HepG2 (cell line): ENCODE results near the gene FBP2. TPM values are rescaled to one million over a fixed set of nuclear protein-coding genes. Genes with fewer than 3 reads are reported as not detected.

Source experiments
- ATAC-seq: fragments of 200-7000 bp; cut with Tn5 transposase; 3 replicates; pipeline ENCODE4 v1.9.1; 2020; ENCODE audit warnings: mild to moderate bottlenecking, moderate library complexity
- BruUV-seq: library from RNA; stranded (reverse); fragments of 400-500 nt; replicated peaks from 2 replicates; lab custom pipeline; 2021; lab: Mats Ljungman, UMichigan
- CTCF ChIA-PET: fragments of 300-600 bp; formaldehyde crosslinking; extraction: SDS; loops from one replicate; lab custom pipeline; 2021; ENCODE audit warnings: low total read pairs, inconsistent platforms, low intra/inter-chr PET ratio; lab: Yijun Ruan, JAX
- POLR2A ChIA-PET: fragments of 350-600 bp; sonication (Branson Sonifier 250); formaldehyde crosslinking; loops from one replicate; lab custom pipeline; 2020; ENCODE audit warnings: antibody characterized with exemption, inconsistent platforms; lab: Yijun Ruan, JAX
- DNase-seq: peaks from one replicate; pipeline ENCODE4 v3.0.0-alpha.2; 2015; ENCODE audit warnings: low spot score
- FAIRE-seq: peaks from 3 replicates; lab custom pipeline; 2011; peaks lifted over from hg19 to GRCh38; lab: Jason Lieb, UNC
- H2AFZ ChIP-seq: one replicate; pipeline ENCODE4 v1.6.1; 2011; ENCODE audit warnings: low read length, inconsistent platforms
- H3K27ac ChIP-seq: fragments of 300-600 bp; 3 replicates; pipeline ENCODE4 v1.8.0; 2011; ENCODE audit warnings: mixed run types, mild to moderate bottlenecking, mixed read lengths, low read length, inconsistent platforms; ENCODE audit not compliant: insufficient read depth; ENCODE audit errors: extremely low read length
- H3K27me3 ChIP-seq, 2 experiments: fragments of 200-600 bp in 1 of 2; 2 replicates in 1 of 2; 3 replicates in 1 of 2; pipeline versions ENCODE4 v1.6.0 to v1.8.0; 2011; ENCODE audit warnings: low read length in 2 of 2, mild to moderate bottlenecking in 2 of 2, moderate library complexity in 2 of 2, inconsistent platforms in 1 of 2; ENCODE audit not compliant: insufficient read depth in 2 of 2, control insufficient read depth in 1 of 2
- H3K36me3 ChIP-seq, 2 experiments: fragments of 200-600 bp in 1 of 2; replicated peaks in 1 of 2; 2 replicates in 1 of 2; 3 replicates in 1 of 2; pipeline versions ENCODE4 v1.5.1 to v1.8.0; 2011; ENCODE audit warnings: low read length in 2 of 2, inconsistent platforms in 1 of 2; ENCODE audit not compliant: insufficient read depth in 2 of 2, control insufficient read depth in 1 of 2
- H3K4me1 ChIP-seq: 2 replicates; pipeline ENCODE4 v1.5.1; 2012; ENCODE audit warnings: low read length, inconsistent platforms; ENCODE audit not compliant: insufficient read depth
- H3K4me2 ChIP-seq: 2 replicates; pipeline ENCODE4 v1.6.0; 2011; ENCODE audit warnings: low read depth, low read length, inconsistent platforms
- H3K4me3 ChIP-seq, 3 experiments: fragments of 200-600 bp in 1 of 3; sonication (generic), shearing (Covaris generic) in 1 of 3; replicated peaks in 1 of 3; 2 replicates each; pipeline ENCODE4 v1.5.1; 2011 to 2016; ENCODE audit warnings: low read length in 3 of 3, inconsistent platforms in 2 of 3, low read depth in 2 of 3, mild to moderate bottlenecking in 2 of 3, control low read depth in 1 of 3, mixed read lengths in 1 of 3; ENCODE audit not compliant: insufficient read depth in 1 of 3
- H3K79me2 ChIP-seq: one replicate; pipeline ENCODE4 v1.6.1; 2011; ENCODE audit warnings: low read length, inconsistent platforms; ENCODE audit not compliant: insufficient read depth
- H3K9ac ChIP-seq: 2 replicates; pipeline ENCODE4 v1.6.0; 2011; ENCODE audit warnings: mild to moderate bottlenecking, low read depth, low read length, inconsistent platforms; ENCODE audit not compliant: insufficient read depth
- H3K9me3 ChIP-seq: 2 replicates; pipeline ENCODE4 v1.5.1; 2012; ENCODE audit warnings: mild to moderate bottlenecking, low read length
- H4K20me1 ChIP-seq: 2 replicates; pipeline ENCODE4 v1.6.0; 2011; ENCODE audit warnings: inconsistent platforms, mild to moderate bottlenecking, low read length, moderate library complexity; ENCODE audit not compliant: insufficient read depth
- ATF7-NPFF ChIP-seq: sonication (generic); formaldehyde crosslinking; IDR thresholded peaks from 2 replicates; pipeline ENCODE4 v1.8.1; 2023; ENCODE audit warnings: mild to moderate bottlenecking, low read depth, missing genetic modification reagents, moderate library complexity
- CBFB ChIP-seq: sonication (generic); formaldehyde crosslinking; IDR thresholded peaks from 2 replicates; pipeline ENCODE4 v1.4.0; 2020; ENCODE audit warnings: missing genetic modification reagents
- ESRRA ChIP-seq: sonication (generic); formaldehyde crosslinking; IDR thresholded peaks from 2 replicates; pipeline ENCODE4 v1.5.1; 2020; ENCODE audit warnings: mild to moderate bottlenecking, low read depth, missing genetic modification reagents
- JUN ChIP-seq: sonication (generic); formaldehyde crosslinking; IDR thresholded peaks from 2 replicates; pipeline ENCODE4 v1.4.0; 2020; ENCODE audit warnings: mild to moderate bottlenecking, missing genetic modification reagents
- KDM5A ChIP-seq: fragments of 200-600 bp; sonication (generic); IDR thresholded peaks from 2 replicates; pipeline ENCODE4 v1.7.0; 2018; ENCODE audit warnings: antibody characterized with exemption, mild to moderate bottlenecking, low read length, borderline replicate concordance
- KDM5B ChIP-seq: sonication (generic); formaldehyde crosslinking; IDR thresholded peaks from 2 replicates; pipeline ENCODE4 v1.4.0; 2020; ENCODE audit warnings: missing genetic modification reagents, mild to moderate bottlenecking, borderline replicate concordance
- PHF8 ChIP-seq: sonication (generic); formaldehyde crosslinking; IDR thresholded peaks from 2 replicates; pipeline ENCODE4 v1.5.0; 2020; ENCODE audit warnings: missing genetic modification reagents
- POLR2A ChIP-seq, 2 experiments: IDR thresholded peaks; 2 replicates each; pipeline ENCODE4 v1.6.1; 2011; ENCODE audit warnings: low read depth in 2 of 2, low read length in 2 of 2, mild to moderate bottlenecking in 1 of 2, moderate library complexity in 1 of 2; ENCODE audit not compliant: insufficient read depth in 1 of 2
- RAD21 ChIP-seq: fragments of 450-650 bp; formaldehyde crosslinking; IDR thresholded peaks from 2 replicates; pipeline ENCODE4 v1.5.0; 2020; ENCODE audit warnings: mild to moderate bottlenecking
- RXRB ChIP-seq: IDR thresholded peaks from 2 replicates; pipeline ENCODE4 v1.6.1; 2016; ENCODE audit warnings: borderline replicate concordance, missing genetic modification reagents, missing compliant biosample characterization
- SALL1 ChIP-seq: sonication (generic); formaldehyde crosslinking; IDR thresholded peaks from 2 replicates; pipeline ENCODE4 v1.8.0; 2022; ENCODE audit warnings: mild to moderate bottlenecking, missing genetic modification reagents
- SOX6 ChIP-seq, 2 experiments: fragments of 450-650 bp in 1 of 2; sonication (generic) in 1 of 2; formaldehyde crosslinking in 1 of 2; IDR thresholded peaks; 2 replicates each; pipeline versions ENCODE4 v1.4.0 to v1.6.1; 2017 to 2020; ENCODE audit warnings: antibody characterized with exemption in 1 of 2, mild to moderate bottlenecking in 1 of 2, missing genetic modification reagents in 1 of 2
- SP4 ChIP-seq: sonication (generic); formaldehyde crosslinking; IDR thresholded peaks from 2 replicates; pipeline ENCODE4 v1.8.1; 2023; ENCODE audit warnings: mild to moderate bottlenecking, missing genetic modification reagents
- TEAD3 ChIP-seq: optimal IDR thresholded peaks from 2 replicates; pipeline ENCODE3; 2016; ENCODE audit warnings: borderline replicate concordance
- ZFX ChIP-seq: sonication (generic); formaldehyde crosslinking; IDR thresholded peaks from 2 replicates; pipeline ENCODE4 v1.4.0; 2020; ENCODE audit warnings: mild to moderate bottlenecking, low read depth, missing genetic modification reagents, moderate library complexity
- ZFY ChIP-seq: sonication (generic); formaldehyde crosslinking; IDR thresholded peaks from 2 replicates; pipeline ENCODE4 v1.4.0; 2020; ENCODE audit warnings: missing genetic modification reagents
- ZKSCAN1 ChIP-seq: fragments of 150-350 bp; IDR thresholded peaks from 2 replicates; pipeline ENCODE4 v1.6.1; 2014; ENCODE audit warnings: low read length
- ZNF256 ChIP-seq: sonication (generic); formaldehyde crosslinking; conservative IDR thresholded peaks from 2 replicates; pipeline ENCODE4 v1.4.0; 2020; ENCODE audit warnings: missing genetic modification reagents
- ZNF292 ChIP-seq: sonication (generic); formaldehyde crosslinking; IDR thresholded peaks from 2 replicates; pipeline ENCODE4 v1.8.1; 2022; ENCODE audit warnings: mild to moderate bottlenecking, low read depth, missing genetic modification reagents, borderline replicate concordance
- ZNF564 ChIP-seq: sonication (generic); formaldehyde crosslinking; IDR thresholded peaks from 2 replicates; pipeline ENCODE4 v1.8.1; 2023; ENCODE audit warnings: mild to moderate bottlenecking, missing genetic modification reagents
- ZNF614 ChIP-seq: IDR thresholded peaks from 2 replicates; pipeline ENCODE4 v1.6.1; 2018; ENCODE audit warnings: missing biosample characterization, missing genetic modification reagents, inconsistent platforms, borderline replicate concordance
- ZNF839 ChIP-seq: sonication (generic); formaldehyde crosslinking; IDR thresholded peaks from 2 replicates; pipeline ENCODE4 v1.4.0; 2020; ENCODE audit warnings: missing genetic modification reagents, mild to moderate bottlenecking, borderline replicate concordance
- WGBS: methylation state at CpG from one replicate; pipeline ENCODE4 v1.1.6; 2017; ENCODE audit warnings: low lambda C conversion rate; 5-methylcytosine and 5-hydroxymethylcytosine counted together
- in situ Hi-C: cut with HindIII; loops from 2 replicates; pipeline ENCODE4 v1.10.0; 2017; ENCODE audit warnings: low pct_unique_long_range_greater_than_20kb; ENCODE audit not compliant: extremely low pct_ligation_motif_present
- intact Hi-C: fragments of 100-400 bp; cut with micrococcal nuclease; formaldehyde crosslinking; loops from one replicate; pipeline ENCODE4 v1.10.0; 2022; ENCODE audit not compliant: unreplicated experiment
- polyA plus RNA-seq, 8 experiments: library from polyadenylated mRNA; depleted of rRNA in 3 of 8; stranded (reverse) in 7 of 8; unstranded in 1 of 8; fragments of >200 nt; fragmentation: Illumina TruSeq in 4 of 8; extraction: Trizol in 4 of 8; gene quantifications; 2 replicates each; pipeline versions ENCODE4 v1.2.1 to v1.2.3, GENCODE V29; 2011 to 2016; ENCODE audit warnings: low read depth in 4 of 8, missing spikeins in 1 of 8, mixed read lengths in 1 of 8; ENCODE audit not compliant: insufficient read depth in 1 of 8
- total RNA-seq, 5 experiments: library from RNA; depleted of rRNA; stranded (reverse); fragments of >200 nt; fragmentation: Illumina TruSeq; extraction: Trizol; gene quantifications; 2 replicates each; pipeline ENCODE4 v1.2.3, GENCODE V29; 2016; ENCODE audit warnings: low read depth in 1 of 5
- TF ChIP-seq, protein P1 (sequence below): sonication (generic); formaldehyde crosslinking; IDR thresholded peaks from 2 replicates; pipeline ENCODE4 v1.5.0; 2020; ENCODE audit warnings: mild to moderate bottlenecking, missing genetic modification reagents, moderate library complexity

FBP2 gene
- total and polyA plus RNA-seq, 2 of the 13 experiments (the other 11 are each of a cell fraction or from before 2014, with no cell fraction given), result not detected

- peak; percentile 49 for FAIRE-seq
- no peaks in the 10 kb centered on the region; a peak in 1 of 5 replicates for H3K27me3 ChIP-seq
- BruUV-seq, result no TSS peak
- H3K4me1 ChIP-seq, result peaks cover 29% of the 10 kb centered on the region
- peak overlapping the region; percentile 85 for H3K4me2 ChIP-seq
- H3K79me2 ChIP-seq, result peaks cover 11% of the 10 kb centered on the region
- 83% methylated on average over 7 of the region's 29 CpGs for WGBS
- POLR2A ChIA-PET, result interaction anchor here (1.2 to 2.8 kb wide), 4 partner anchors 50 to 114 kb away, joined by 3 to 37 read pairs (median 4); no protein-coding TSS in a partner anchor
- intact Hi-C loops, result no loop called here
- H3K9me3 ChIP-seq, result no peaks in the 10 kb centered on the region
- peak; percentile 80 for DNase-seq
- peak; percentile 85 for ATAC-seq
- no peak overlapping the region for H2AFZ ChIP-seq
- peak overlapping the region; percentile 75 to 89 (median 79) for H3K4me3 ChIP-seq
- H4K20me1 ChIP-seq, result peaks cover 3% of the 10 kb centered on the region; the same call in 1 of the 2 replicates
- in situ Hi-C loops, result no loop called here
- H3K36me3 ChIP-seq, result peaks cover 1 to 11% of the 10 kb centered on the region in 2 experiments; a peak in 2 of 5 replicates
- CTCF ChIA-PET, result interaction anchor here (1.4 to 1.7 kb wide), 2 partner anchors 50 to 70 kb away, joined by 7 to 17 read pairs; no protein-coding TSS in a partner anchor
- peak overlapping the region; percentile 86 for H3K9ac ChIP-seq
- peak overlapping the region; percentile 53 for H3K27ac ChIP-seq
- TF ChIP-seq ZKSCAN1, result no peak
- peak; percentile 73; the same call in 1 of the 2 replicates for TF ChIP-seq ZNF292
- TF ChIP-seq ZFX (CRISPR knock-in tag), result peak; percentile 61; the same call in 1 of the 2 replicates
- TF ChIP-seq ESRRA (CRISPR knock-in tag), result no peak
- TF ChIP-seq CBFB (CRISPR knock-in tag), result 0 out of 2 replicates have a peak, but pooled peaks have one; percentile 23
- TF ChIP-seq SOX6 (IDR thresholded peaks at IDR 0.05), result no peak
- no peak for TF ChIP-seq SOX6 (CRISPR knock-in tag; IDR thresholded peaks at IDR 0.05)
- TF ChIP-seq, protein P1, sequence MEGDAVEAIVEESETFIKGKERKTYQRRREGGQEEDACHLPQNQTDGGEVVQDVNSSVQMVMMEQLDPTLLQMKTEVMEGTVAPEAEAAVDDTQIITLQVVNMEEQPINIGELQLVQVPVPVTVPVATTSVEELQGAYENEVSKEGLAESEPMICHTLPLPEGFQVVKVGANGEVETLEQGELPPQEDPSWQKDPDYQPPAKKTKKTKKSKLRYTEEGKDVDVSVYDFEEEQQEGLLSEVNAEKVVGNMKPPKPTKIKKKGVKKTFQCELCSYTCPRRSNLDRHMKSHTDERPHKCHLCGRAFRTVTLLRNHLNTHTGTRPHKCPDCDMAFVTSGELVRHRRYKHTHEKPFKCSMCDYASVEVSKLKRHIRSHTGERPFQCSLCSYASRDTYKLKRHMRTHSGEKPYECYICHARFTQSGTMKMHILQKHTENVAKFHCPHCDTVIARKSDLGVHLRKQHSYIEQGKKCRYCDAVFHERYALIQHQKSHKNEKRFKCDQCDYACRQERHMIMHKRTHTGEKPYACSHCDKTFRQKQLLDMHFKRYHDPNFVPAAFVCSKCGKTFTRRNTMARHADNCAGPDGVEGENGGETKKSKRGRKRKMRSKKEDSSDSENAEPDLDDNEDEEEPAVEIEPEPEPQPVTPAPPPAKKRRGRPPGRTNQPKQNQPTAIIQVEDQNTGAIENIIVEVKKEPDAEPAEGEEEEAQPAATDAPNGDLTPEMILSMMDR (CRISPR knock-in tag), result peak; percentile 89
- TF ChIP-seq ZNF564 (CRISPR knock-in tag), result no peak
- TF ChIP-seq ZFY (CRISPR knock-in tag), result peak; percentile 59
- TF ChIP-seq RXRB (CRISPR knock-in tag), result peak; percentile 27; the same call in 1 of the 2 replicates
- TF ChIP-seq RAD21, result peak; percentile 56
- TF ChIP-seq KDM5A, result no peak
- TF ChIP-seq PHF8 (CRISPR knock-in tag), result peak; percentile 39; the same call in 1 of the 2 replicates
- 0 out of 2 replicates have a peak, but pooled peaks have one; percentile 29 for TF ChIP-seq JUN (CRISPR knock-in tag)
- TF ChIP-seq ZNF839, result 0 out of 2 replicates have a peak, but pooled peaks have one; percentile 14
- 0 out of 2 replicates have a peak, but pooled peaks have one; percentile 17 for TF ChIP-seq KDM5B (CRISPR knock-in tag)
- peak; percentile 73; the same call in 1 of the 2 replicates for TF ChIP-seq ZNF614 (CRISPR knock-in tag)
- 0 out of 4 replicates have a peak, but pooled peaks of 1 of the 2 experiments have one; percentile 20 for TF ChIP-seq POLR2A (IDR thresholded peaks at IDR 0.05; ENCODE audit: insufficient read depth in 1 of 2, low read depth in 2 of 2, low read length in 2 of 2)
- no peak for TF ChIP-seq ATF7-NPFF (CRISPR knock-in tag)
- peak; percentile 66; the same call in 1 of the 2 replicates for TF ChIP-seq SALL1 (CRISPR knock-in tag)
- no peak for TF ChIP-seq ZNF256 (CRISPR knock-in tag)
- peak; percentile 50; the same call in 1 of the 2 replicates for TF ChIP-seq SP4 (CRISPR knock-in tag)
- peak; percentile 69 for TF ChIP-seq TEAD3 (CRISPR knock-in tag)
Observed at GRCh38 chr9:94553029-94553938, 40.3 kb downstream of the FBP2 start.
